ENCODE results near the gene EPHB3.

EPHB3 gene

GRCh38 chr3:184598574-184598927, 37.0 kb downstream of the EPHB3 start:
- H3K27ac ChIP-seq: peak overlapping the region; percentile 85
- ChIA-PET POLR2A (ENCODE audit: low non-redundant PET) (no interaction called here), CTCF (no interaction called here)
- TF ChIP-seq, protein P1, sequence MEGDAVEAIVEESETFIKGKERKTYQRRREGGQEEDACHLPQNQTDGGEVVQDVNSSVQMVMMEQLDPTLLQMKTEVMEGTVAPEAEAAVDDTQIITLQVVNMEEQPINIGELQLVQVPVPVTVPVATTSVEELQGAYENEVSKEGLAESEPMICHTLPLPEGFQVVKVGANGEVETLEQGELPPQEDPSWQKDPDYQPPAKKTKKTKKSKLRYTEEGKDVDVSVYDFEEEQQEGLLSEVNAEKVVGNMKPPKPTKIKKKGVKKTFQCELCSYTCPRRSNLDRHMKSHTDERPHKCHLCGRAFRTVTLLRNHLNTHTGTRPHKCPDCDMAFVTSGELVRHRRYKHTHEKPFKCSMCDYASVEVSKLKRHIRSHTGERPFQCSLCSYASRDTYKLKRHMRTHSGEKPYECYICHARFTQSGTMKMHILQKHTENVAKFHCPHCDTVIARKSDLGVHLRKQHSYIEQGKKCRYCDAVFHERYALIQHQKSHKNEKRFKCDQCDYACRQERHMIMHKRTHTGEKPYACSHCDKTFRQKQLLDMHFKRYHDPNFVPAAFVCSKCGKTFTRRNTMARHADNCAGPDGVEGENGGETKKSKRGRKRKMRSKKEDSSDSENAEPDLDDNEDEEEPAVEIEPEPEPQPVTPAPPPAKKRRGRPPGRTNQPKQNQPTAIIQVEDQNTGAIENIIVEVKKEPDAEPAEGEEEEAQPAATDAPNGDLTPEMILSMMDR (conservative IDR thresholded peaks at IDR 0.05; ENCODE audit: low read depth): no peak
- DNase-seq (ENCODE audit: low spot score): no peak

GRCh38 chr3:184599143-184599542, 37.6 kb downstream of the EPHB3 start:
- ChIA-PET POLR2A (ENCODE audit: low non-redundant PET) (no interaction called here), CTCF (no interaction called here)
- TF ChIP-seq, protein P1 (conservative IDR thresholded peaks at IDR 0.05; ENCODE audit: low read depth): no peak
- no peak for DNase-seq (ENCODE audit: low spot score)
- peak overlapping the region; percentile 85 for H3K27ac ChIP-seq

- ChIA-PET CTCF (no interaction called here), POLR2A (ENCODE audit: low non-redundant PET) (interaction anchor here (0.7 to 0.8 kb wide), 2 partner anchors 110 to 177 kb away, joined by 3 to 4 read pairs; no protein-coding TSS in a partner anchor)
- TF ChIP-seq, protein P1 (conservative IDR thresholded peaks at IDR 0.05; ENCODE audit: low read depth): no peak
- peak overlapping the region; percentile 85 for H3K27ac ChIP-seq
- DNase-seq (ENCODE audit: low spot score): peak; percentile 63
Measured at GRCh38 chr3:184600685-184601377, 39.2 kb downstream of the EPHB3 start.

GRCh38 chr3:184601576-184602371, 40.2 kb downstream of the EPHB3 start:
- POLR2A ChIA-PET (ENCODE audit: low non-redundant PET): no interaction called here
- peak overlapping the region; percentile 85 for H3K27ac ChIP-seq
- TF ChIP-seq, protein P1 (conservative IDR thresholded peaks at IDR 0.05; ENCODE audit: low read depth): no peak
- DNase-seq (ENCODE audit: low spot score): no peak
- CTCF ChIA-PET: interaction anchor here (1.0 kb wide), 1 partner anchor 88 kb away, joined by 7 read pairs; no protein-coding TSS in a partner anchor

- ChIA-PET POLR2A (ENCODE audit: low non-redundant PET) (no interaction called here), CTCF (interaction anchor here (0.7 to 1.0 kb wide), 2 partner anchors 41 to 87 kb away, joined by 5 to 7 read pairs; partner anchors contain the start of gene EPHB3)
- no peak for DNase-seq (ENCODE audit: low spot score)
- TF ChIP-seq, protein P1 (conservative IDR thresholded peaks at IDR 0.05; ENCODE audit: low read depth): no peak
- H3K27ac ChIP-seq: peak overlapping the region; percentile 42
Measured at GRCh38 chr3:184602372-184603150, 41.0 kb downstream of the EPHB3 start.

All from RWPE1 (cell line).